Measurements from ENCODE around the gene KDM1A.
"Not testable (repeated sequence)": the region's sequence is repeated elsewhere in the genome, so short reads cannot be mapped to it uniquely, and the experiment has no call there.

The KDM1A gene

GRCh38 chr1:23008901-23009300 lies 10.4 kb upstream of the KDM1A start:
- Histone ChIP-seq H3F3A (ENCODE audit: low read depth) (no peaks in the 10 kb centered on the region), H3K9me3 (ENCODE audit: insufficient read depth, low read depth, low read length) (no peaks in the 10 kb centered on the region), H2AFZ (ENCODE audit: low read length) (no peak overlapping the region), H4K20me1 (ENCODE audit: insufficient read depth, low read length, poor library complexity, severe bottlenecking) (no peaks in the 10 kb centered on the region), H3K36me3 (ENCODE audit: insufficient read depth, low read length) (no peaks in the 10 kb centered on the region), H3K9ac (ENCODE audit: low read depth, low read length, poor library complexity, severe bottlenecking) (no peak overlapping the region), H3K4me2 (ENCODE audit: low read depth, low read length, poor library complexity, severe bottlenecking) (no peak overlapping the region), H3K4me3 (ENCODE audit: low read length, poor library complexity, severe bottlenecking) (no peak overlapping the region), H3K9me2 (replicated peaks; ENCODE audit: low read depth, low read length) (no peaks in the 10 kb centered on the region), H3K4me1 (ENCODE audit: insufficient read depth, low read length, poor library complexity, severe bottlenecking) (no peaks in the 10 kb centered on the region), H3K27me3 (ENCODE audit: insufficient read depth, low read length, poor library complexity, severe bottlenecking) (no peaks in the 10 kb centered on the region), H3K79me2 (ENCODE audit: insufficient read depth, low read length) (no peaks in the 10 kb centered on the region)
- TF ChIP-seq EZH2phosphoT487 (IDR thresholded peaks at IDR 0.05; ENCODE audit: borderline replicate concordance), result no peak
- no peak for TF ChIP-seq CTCF (conservative IDR thresholded peaks at IDR 0.05; ENCODE audit: low read length)

GRCh38 chr1:23010025-23010424 lies 9.2 kb upstream of the KDM1A start:
- H3F3A ChIP-seq (ENCODE audit: low read depth); H3K9me3 ChIP-seq (ENCODE audit: insufficient read depth, low read depth, low read length); H3K36me3 ChIP-seq (ENCODE audit: insufficient read depth, low read length); H4K20me1 ChIP-seq (ENCODE audit: insufficient read depth, low read length, poor library complexity, severe bottlenecking); H2AFZ ChIP-seq (ENCODE audit: low read length); H3K4me1 ChIP-seq (ENCODE audit: insufficient read depth, low read length, poor library complexity, severe bottlenecking); H3K79me2 ChIP-seq (ENCODE audit: insufficient read depth, low read length); H3K9ac ChIP-seq (ENCODE audit: low read depth, low read length, poor library complexity, severe bottlenecking); H3K4me2 ChIP-seq (ENCODE audit: low read depth, low read length, poor library complexity, severe bottlenecking); H3K27me3 ChIP-seq (ENCODE audit: insufficient read depth, low read length, poor library complexity, severe bottlenecking); H3K4me3 ChIP-seq (ENCODE audit: low read length, poor library complexity, severe bottlenecking); H3K9me2 ChIP-seq (replicated peaks; ENCODE audit: low read depth, low read length): not testable (repeated sequence)

- Histone ChIP-seq H3K27me3 (ENCODE audit: insufficient read depth, low read length, poor library complexity, severe bottlenecking) (no peaks in the 10 kb centered on the region), H3K4me3 (ENCODE audit: low read length, poor library complexity, severe bottlenecking) (no peak overlapping the region), H3F3A (ENCODE audit: low read depth) (no peaks in the 10 kb centered on the region), H2AFZ (ENCODE audit: low read length) (no peak overlapping the region), H3K79me2 (ENCODE audit: insufficient read depth, low read length) (no peaks in the 10 kb centered on the region), H3K36me3 (ENCODE audit: insufficient read depth, low read length) (no peaks in the 10 kb centered on the region), H3K9me3 (ENCODE audit: insufficient read depth, low read depth, low read length) (no peaks in the 10 kb centered on the region), H3K9ac (ENCODE audit: low read depth, low read length, poor library complexity, severe bottlenecking) (no peak overlapping the region), H4K20me1 (ENCODE audit: insufficient read depth, low read length, poor library complexity, severe bottlenecking) (no peaks in the 10 kb centered on the region), H3K4me2 (ENCODE audit: low read depth, low read length, poor library complexity, severe bottlenecking) (no peak overlapping the region), H3K4me1 (ENCODE audit: insufficient read depth, low read length, poor library complexity, severe bottlenecking) (peaks cover 4% of the 10 kb centered on the region), H3K9me2 (replicated peaks; ENCODE audit: low read depth, low read length) (no peaks in the 10 kb centered on the region)
- TF ChIP-seq CTCF (conservative IDR thresholded peaks at IDR 0.05; ENCODE audit: low read length) (no peak), EZH2phosphoT487 (IDR thresholded peaks at IDR 0.05; ENCODE audit: borderline replicate concordance) (no peak)
These were observed 5.6 kb upstream of the KDM1A start for GRCh38 chr1:23013657-23014056.

- TF ChIP-seq EZH2phosphoT487 (IDR thresholded peaks at IDR 0.05; ENCODE audit: borderline replicate concordance) (no peak), CTCF (conservative IDR thresholded peaks at IDR 0.05; ENCODE audit: low read length) (no peak)
- Histone ChIP-seq H3K9ac (ENCODE audit: low read depth, low read length, poor library complexity, severe bottlenecking) (peak overlapping the region; percentile 95), H2AFZ (ENCODE audit: low read length) (peak overlapping the region; percentile 97), H3K4me2 (ENCODE audit: low read depth, low read length, poor library complexity, severe bottlenecking) (peak overlapping the region; percentile 80), H3K9me3 (ENCODE audit: insufficient read depth, low read depth, low read length) (no peaks in the 10 kb centered on the region), H3K4me1 (ENCODE audit: insufficient read depth, low read length, poor library complexity, severe bottlenecking) (peaks cover 14% of the 10 kb centered on the region), H3K79me2 (ENCODE audit: insufficient read depth, low read length) (peaks cover 44% of the 10 kb centered on the region), H4K20me1 (ENCODE audit: insufficient read depth, low read length, poor library complexity, severe bottlenecking) (peaks cover 36% of the 10 kb centered on the region), H3K27me3 (ENCODE audit: insufficient read depth, low read length, poor library complexity, severe bottlenecking) (no peaks in the 10 kb centered on the region), H3K36me3 (ENCODE audit: insufficient read depth, low read length) (no peaks in the 10 kb centered on the region), H3F3A (ENCODE audit: low read depth) (no peaks in the 10 kb centered on the region), H3K9me2 (replicated peaks; ENCODE audit: low read depth, low read length) (no peaks in the 10 kb centered on the region), H3K4me3 (ENCODE audit: low read length, poor library complexity, severe bottlenecking) (peak overlapping the region; percentile 83)
These were observed 591 bp upstream of the KDM1A start for GRCh38 chr1:23018661-23019093.
